ENCODE results near the gene NPHP4. TPM values are rescaled to one million over a fixed set of nuclear protein-coding genes. Genes with fewer than 3 reads are reported as not detected.

The NPHP4 gene
- polyA plus RNA-seq, 1 donor (not counting 4 experiments of a cell fraction or from before 2014, with no cell fraction given): 3.7 TPM

GRCh38 chr1:5889462-5889861, 102.8 kb downstream of the NPHP4 start:
- Histone ChIP-seq H3K9ac (ENCODE audit: control insufficient read depth, extremely low read depth, insufficient read depth, low read length) (no peak overlapping the region), H3K4me3 (ENCODE audit: control insufficient read depth in 2 of 3, extremely low read depth in 1 of 3, insufficient read depth in 2 of 3, low read depth in 1 of 3, low read length in 3 of 3) (no peak overlapping the region), H3K4me1 (ENCODE audit: control insufficient read depth, extremely low read depth, insufficient read depth, low read length) (no peaks in the 10 kb centered on the region), H3K79me2 (ENCODE audit: control insufficient read depth, insufficient read depth, low read length) (no peaks in the 10 kb centered on the region), H3K9me1 (ENCODE audit: control insufficient read depth, extremely low read depth, insufficient read depth, low read length) (no peaks in the 10 kb centered on the region), H3K4me2 (ENCODE audit: control insufficient read depth, extremely low read depth, insufficient read depth, low read depth, low read length) (no peak overlapping the region), H4K20me1 (ENCODE audit: control insufficient read depth, extremely low read depth, insufficient read depth, low read length) (peaks cover 2% of the 10 kb centered on the region), H3K27ac (ENCODE audit: control insufficient read depth, insufficient read depth, low read length) (no peak overlapping the region), H2AFZ (ENCODE audit: control insufficient read depth, low read length) (no peak overlapping the region), H3K27me3 (ENCODE audit: control insufficient read depth, extremely low read depth, insufficient read depth, low read length) (no peaks in the 10 kb centered on the region), H3K9me3 (ENCODE audit: control insufficient read depth, low read depth, low read length) (no peaks in the 10 kb centered on the region), H3K36me3 (ENCODE audit: control insufficient read depth in 2 of 2, extremely low read depth in 1 of 2, insufficient read depth in 2 of 2, low read length in 2 of 2) (peaks cover 0 to 7% of the 10 kb centered on the region in 2 experiments)
- FAIRE-seq (no peak), DNase-seq (ENCODE audit: low read depth, low spot score) (no peak)
- TF ChIP-seq EZH2 (IDR thresholded peaks at IDR 0.05; ENCODE audit: low read length) (no peak), CTCF (optimal IDR thresholded peaks at IDR 0.05 in 1 of 3, IDR thresholded peaks at IDR 0.05 in 1 of 3, conservative IDR thresholded peaks at IDR 0.05 in 1 of 3; ENCODE audit: extremely low read depth in 1 of 3, insufficient read depth in 2 of 3, low read length in 3 of 3) (no peak)
- dilution Hi-C loops (cut with MboI; ENCODE audit: extremely low pct_ligation_motif_present, low sequenced_read_pairs): no loop called here

GRCh38 chr1:5888606-5889211, 103.5 kb downstream of the NPHP4 start:
- H3K9ac ChIP-seq (ENCODE audit: control insufficient read depth, extremely low read depth, insufficient read depth, low read length): no peak overlapping the region
- H3K9me3 ChIP-seq (ENCODE audit: control insufficient read depth, low read depth, low read length): no peaks in the 10 kb centered on the region
- H3K27me3 ChIP-seq (ENCODE audit: control insufficient read depth, extremely low read depth, insufficient read depth, low read length): no peaks in the 10 kb centered on the region
- H3K9me1 ChIP-seq (ENCODE audit: control insufficient read depth, extremely low read depth, insufficient read depth, low read length): no peaks in the 10 kb centered on the region
- peaks cover 0 to 7% of the 10 kb centered on the region in 2 experiments for H3K36me3 ChIP-seq (ENCODE audit: control insufficient read depth in 2 of 2, extremely low read depth in 1 of 2, insufficient read depth in 2 of 2, low read length in 2 of 2)
- TF ChIP-seq CTCF (optimal IDR thresholded peaks at IDR 0.05 in 1 of 3, IDR thresholded peaks at IDR 0.05 in 1 of 3, conservative IDR thresholded peaks at IDR 0.05 in 1 of 3; ENCODE audit: extremely low read depth in 1 of 3, insufficient read depth in 2 of 3, low read length in 3 of 3) (no peak), EZH2 (IDR thresholded peaks at IDR 0.05; ENCODE audit: low read length) (no peak)
- DNase-seq (ENCODE audit: low read depth, low spot score) (no peak), FAIRE-seq (no peak)
- no peak overlapping the region for H2AFZ ChIP-seq (ENCODE audit: control insufficient read depth, low read length)
- H4K20me1 ChIP-seq (ENCODE audit: control insufficient read depth, extremely low read depth, insufficient read depth, low read length): peaks cover 2% of the 10 kb centered on the region
- dilution Hi-C loops (cut with MboI; ENCODE audit: extremely low pct_ligation_motif_present, low sequenced_read_pairs): no loop called here
- no peak overlapping the region for H3K4me3 ChIP-seq (ENCODE audit: control insufficient read depth in 2 of 3, extremely low read depth in 1 of 3, insufficient read depth in 2 of 3, low read depth in 1 of 3, low read length in 3 of 3)
- no peaks in the 10 kb centered on the region for H3K79me2 ChIP-seq (ENCODE audit: control insufficient read depth, insufficient read depth, low read length)
- no peak overlapping the region for H3K27ac ChIP-seq (ENCODE audit: control insufficient read depth, insufficient read depth, low read length)
- no peaks in the 10 kb centered on the region for H3K4me1 ChIP-seq (ENCODE audit: control insufficient read depth, extremely low read depth, insufficient read depth, low read length)
- H3K4me2 ChIP-seq (ENCODE audit: control insufficient read depth, extremely low read depth, insufficient read depth, low read depth, low read length): no peak overlapping the region
